GM12874 (cell line): ENCODE measurements around the gene SCN5A.

Experiments used
- TF ChIP-seq, protein P1 (sequence below): IDR thresholded peaks from 2 replicates; pipeline ENCODE4 v1.5.1; 2011; ENCODE audit warnings: low read depth, mild to moderate bottlenecking, control low read depth, low read length, moderate library complexity; ENCODE audit not compliant: insufficient read depth

SCN5A gene

DNA sequence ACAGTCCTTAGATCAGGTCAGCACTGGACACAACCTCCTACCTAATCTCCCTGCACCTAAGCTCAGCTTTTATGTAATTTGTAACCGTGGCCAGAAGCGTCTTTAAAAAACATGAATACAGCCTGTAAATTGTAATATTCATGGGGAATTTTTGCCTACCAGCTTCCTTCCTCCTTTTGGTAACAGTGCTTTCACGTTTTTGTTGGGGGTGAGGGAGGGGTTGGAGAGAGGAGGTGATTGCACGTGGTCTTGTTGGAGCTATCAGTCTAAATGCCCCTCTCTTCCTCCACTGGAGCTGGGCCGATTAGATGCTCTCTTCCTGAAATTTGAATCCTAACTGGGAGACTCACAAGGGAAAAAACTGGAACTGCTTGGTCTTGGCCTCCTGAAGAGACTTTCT lies 35.1 kb upstream of the SCN5A start:
- TF ChIP-seq, protein P1, sequence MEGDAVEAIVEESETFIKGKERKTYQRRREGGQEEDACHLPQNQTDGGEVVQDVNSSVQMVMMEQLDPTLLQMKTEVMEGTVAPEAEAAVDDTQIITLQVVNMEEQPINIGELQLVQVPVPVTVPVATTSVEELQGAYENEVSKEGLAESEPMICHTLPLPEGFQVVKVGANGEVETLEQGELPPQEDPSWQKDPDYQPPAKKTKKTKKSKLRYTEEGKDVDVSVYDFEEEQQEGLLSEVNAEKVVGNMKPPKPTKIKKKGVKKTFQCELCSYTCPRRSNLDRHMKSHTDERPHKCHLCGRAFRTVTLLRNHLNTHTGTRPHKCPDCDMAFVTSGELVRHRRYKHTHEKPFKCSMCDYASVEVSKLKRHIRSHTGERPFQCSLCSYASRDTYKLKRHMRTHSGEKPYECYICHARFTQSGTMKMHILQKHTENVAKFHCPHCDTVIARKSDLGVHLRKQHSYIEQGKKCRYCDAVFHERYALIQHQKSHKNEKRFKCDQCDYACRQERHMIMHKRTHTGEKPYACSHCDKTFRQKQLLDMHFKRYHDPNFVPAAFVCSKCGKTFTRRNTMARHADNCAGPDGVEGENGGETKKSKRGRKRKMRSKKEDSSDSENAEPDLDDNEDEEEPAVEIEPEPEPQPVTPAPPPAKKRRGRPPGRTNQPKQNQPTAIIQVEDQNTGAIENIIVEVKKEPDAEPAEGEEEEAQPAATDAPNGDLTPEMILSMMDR = no peak

DNA sequence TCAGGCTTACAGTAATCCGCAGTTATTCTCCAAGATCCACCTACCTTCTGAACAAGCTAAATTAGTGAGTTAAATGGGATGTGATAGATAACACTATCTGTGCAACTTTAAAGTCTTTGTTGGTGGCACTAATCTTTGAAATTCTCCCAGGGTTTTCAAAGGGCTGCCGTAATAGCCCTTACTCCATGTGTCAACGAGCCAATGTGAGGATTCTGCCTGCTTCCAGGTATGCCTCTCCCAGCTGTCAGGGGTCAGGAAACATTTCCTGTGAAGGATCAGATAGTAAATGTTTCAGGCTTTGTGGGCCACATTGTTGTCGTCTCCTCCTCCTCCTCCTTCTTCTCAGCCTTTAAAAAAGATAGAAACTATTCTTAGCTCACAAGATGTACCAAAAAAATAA lies 20.2 kb upstream of the SCN5A start:
- TF ChIP-seq, protein P1 = no peak

DNA sequence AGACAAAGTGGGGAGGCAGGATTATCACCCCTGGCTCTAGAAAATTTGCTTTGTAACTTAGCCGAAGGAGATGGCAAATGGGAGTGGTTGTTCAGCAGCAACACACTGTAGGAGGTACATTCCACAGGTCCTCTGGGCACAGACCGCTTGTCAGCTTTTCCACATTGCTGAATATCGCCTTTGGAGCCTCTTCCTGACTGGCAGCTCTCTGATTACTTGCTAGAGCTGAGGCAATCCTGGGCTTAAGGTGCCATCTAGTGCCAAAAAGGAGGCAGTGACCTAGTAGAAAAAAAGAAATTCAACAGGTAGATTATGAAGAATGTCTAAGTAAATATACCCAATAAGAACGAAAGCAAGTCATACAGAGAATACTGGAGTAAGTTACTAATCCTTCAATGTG lies 13.1 kb upstream of the SCN5A start:
- TF ChIP-seq, protein P1 = 0 out of 2 replicates have a peak, but pooled peaks have one; percentile 15

DNA sequence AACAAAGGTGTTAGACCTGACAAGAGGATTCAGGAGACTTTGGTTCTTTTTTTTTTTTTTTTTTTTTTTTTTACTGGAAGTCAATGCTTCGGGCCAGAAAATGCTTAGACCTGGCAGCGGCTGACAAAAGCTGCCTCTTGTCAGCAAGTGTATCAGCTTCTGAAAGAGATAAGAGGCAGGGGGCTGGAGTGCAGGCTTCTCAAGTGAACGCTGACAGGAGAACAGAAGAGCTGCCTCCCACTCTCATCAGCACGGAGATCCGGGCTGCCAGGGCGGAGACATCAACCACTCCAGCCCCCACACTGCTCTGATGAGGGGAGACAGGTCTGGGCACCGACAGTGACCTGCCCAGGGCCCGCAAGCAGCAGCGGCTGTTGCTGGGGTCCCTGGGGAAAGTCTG lies 9.4 kb upstream of the SCN5A start:
- TF ChIP-seq, protein P1 = no peak

DNA sequence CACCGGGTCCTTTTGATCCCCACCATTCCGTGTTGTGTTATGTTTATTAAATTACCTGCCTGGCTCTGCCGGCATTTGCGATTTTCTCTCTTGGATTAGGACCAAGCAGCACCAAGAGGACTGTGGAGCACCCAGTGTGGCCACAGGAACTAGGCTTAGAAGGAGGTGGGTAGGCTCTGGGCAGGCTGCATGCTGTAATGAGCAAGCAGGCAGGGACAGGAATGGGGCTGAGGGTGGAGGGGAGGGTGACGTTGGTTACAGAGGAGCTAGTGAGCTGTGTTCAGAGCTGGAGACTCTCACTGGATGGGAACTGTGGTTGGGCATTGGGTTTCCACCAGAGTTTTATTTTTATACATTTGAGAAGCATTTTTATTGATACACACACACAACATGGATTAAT lies 7.9 kb upstream of the SCN5A start:
- TF ChIP-seq, protein P1 = no peak

DNA sequence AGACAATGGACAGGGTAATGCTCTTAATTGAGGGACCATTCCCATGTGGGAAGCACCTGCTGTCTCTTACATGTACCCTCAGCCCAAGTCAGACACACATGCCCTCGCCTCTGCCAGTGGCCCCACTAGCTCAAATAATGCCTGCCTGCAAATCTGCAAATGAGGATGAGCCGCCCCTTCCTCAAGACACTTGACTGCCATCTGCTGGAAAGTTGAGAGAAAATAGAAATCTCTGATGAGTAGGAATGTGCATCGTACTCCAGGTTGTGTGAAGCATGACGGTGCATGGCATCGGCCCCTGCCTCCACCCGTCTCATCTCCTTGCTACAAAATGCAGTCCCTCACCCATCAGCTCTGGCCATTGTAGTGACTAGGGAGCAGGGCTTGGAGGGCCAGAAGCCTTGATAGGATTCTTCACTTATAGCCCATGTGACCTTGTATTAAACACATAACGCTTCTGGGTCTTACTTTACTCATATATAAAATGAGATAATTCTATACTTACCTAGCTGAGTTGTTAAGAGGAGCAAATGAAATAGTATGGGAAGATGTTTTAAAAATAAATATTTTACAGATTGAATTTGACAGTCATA lies 6.3 kb upstream of the SCN5A start:
- TF ChIP-seq, protein P1 = peak; percentile 44; the same call in 1 of the 2 replicates

DNA sequence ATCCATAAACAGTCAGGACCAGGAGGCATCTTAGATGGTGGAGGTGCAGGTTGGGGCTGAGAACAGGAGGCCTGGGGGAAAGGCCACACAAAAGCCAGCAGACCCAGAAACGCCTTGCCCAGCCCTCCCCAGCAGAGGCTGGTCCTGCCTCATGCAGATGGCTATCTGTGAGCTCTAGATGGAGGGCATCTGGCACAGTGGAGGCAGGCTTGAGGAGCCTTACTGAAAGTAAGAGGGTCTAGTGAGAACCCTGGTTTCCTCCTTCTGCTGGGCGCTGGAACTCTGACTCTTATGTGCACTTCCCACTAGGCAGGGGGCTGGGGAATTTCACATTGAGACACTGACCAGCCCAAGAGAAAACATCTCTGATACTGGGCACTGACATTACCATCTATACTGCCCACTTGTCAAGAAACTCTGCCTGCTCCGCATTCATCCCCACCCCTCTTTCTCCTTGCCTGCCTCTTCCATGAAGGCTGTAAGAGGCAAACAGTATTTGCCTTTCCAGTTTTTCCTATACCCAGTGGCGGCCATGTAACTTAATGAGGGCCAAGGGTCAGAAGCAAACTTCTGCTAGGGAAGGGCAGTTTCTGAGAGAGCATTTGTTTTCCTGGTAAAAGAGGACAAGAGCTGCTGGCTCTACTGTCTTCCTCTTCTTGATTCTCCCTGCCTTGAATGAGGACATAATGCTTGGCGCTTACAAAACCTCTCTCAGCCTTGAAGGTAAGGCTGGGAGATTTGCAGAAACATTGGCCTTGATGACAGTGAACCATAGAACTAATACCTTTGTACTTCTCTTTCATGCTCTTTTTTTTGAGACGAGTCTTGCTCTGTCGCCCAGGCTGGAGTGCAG lies 4.4 kb upstream of the SCN5A start:
- TF ChIP-seq, protein P1 = no peak
